GM12878 (cell line): Measurements from ENCODE around the gene RAD51B. TPM values are rescaled to one million over a fixed set of nuclear protein-coding genes. Genes with fewer than 3 reads are reported as not detected.

Experiments
- BACH1 ChIP-seq: fragments of 450-650 bp; IDR thresholded peaks from 2 replicates; pipeline ENCODE4 v1.6.1; 2017; ENCODE audit warnings: mild to moderate bottlenecking, borderline replicate concordance
- EP300 ChIP-seq, 2 experiments: fragments of 150-350 bp in 1 of 2; IDR thresholded peaks; 2 replicates each; pipeline ENCODE4 v1.6.1; 2011 to 2012; ENCODE audit warnings: low read depth in 2 of 2, low read length in 2 of 2, borderline replicate concordance in 1 of 2, improper control_type of control experiment in 1 of 2, inconsistent platforms in 1 of 2; ENCODE audit not compliant: control insufficient read depth in 1 of 2
- MXI1 ChIP-seq: fragments of 150-350 bp; IDR thresholded peaks from 2 replicates; pipeline ENCODE4 v1.6.1; 2011; ENCODE audit warnings: low read depth, mild to moderate bottlenecking, inconsistent platforms, low read length, improper control_type of control experiment
- POLR2AphosphoS5 ChIP-seq: IDR thresholded peaks from 2 replicates; pipeline ENCODE4 v1.6.1; 2011; ENCODE audit warnings: mild to moderate bottlenecking, low read length, inconsistent platforms
- ZNF217 ChIP-seq: fragments of 450-650 bp; IDR thresholded peaks from 2 replicates; pipeline ENCODE4 v1.6.1; 2017; ENCODE audit warnings: antibody characterized with exemption, mild to moderate bottlenecking
- ZNF274 ChIP-seq: IDR thresholded peaks from one replicate; pipeline ENCODE4 v1.8.0; 2011; ENCODE audit not compliant: insufficient read length, insufficient read depth
- polyA plus RNA-seq, 11 experiments: library from polyadenylated mRNA; depleted of rRNA in 4 of 11; unstranded in 6 of 11; stranded (reverse) in 5 of 11; fragments of >200 nt; fragmentation: Nextera tagmentation in 4 of 11; fragmentation: Illumina TruSeq in 1 of 11; extraction: Ambion mirVana in 4 of 11; extraction: Trizol in 1 of 11; gene quantifications; 1 replicate in 1 of 11; 2 replicates in 10 of 11; pipeline versions ENCODE4 v1.2.1 to v1.2.3, GENCODE V29; 2011 to 2016; ENCODE audit warnings: inconsistent platforms in 2 of 11, missing spikeins in 2 of 11, low read depth in 1 of 11
- total RNA-seq, 4 experiments: library from RNA; depleted of rRNA in 3 of 4; stranded (reverse); fragments of >200 nt in 3 of 4; fragmentation: Illumina TruSeq in 1 of 4; extraction: Trizol in 1 of 4; gene quantifications; 2 replicates each; pipeline versions ENCODE4 v1.2.1 to v1.2.3, GENCODE V29; 2013 to 2021
- TF ChIP-seq, protein P1 (sequence below): IDR thresholded peaks from 2 replicates; pipeline ENCODE4 v1.6.1; 2012; ENCODE audit warnings: improper control_type of control experiment, low read depth, low read length; ENCODE audit not compliant: insufficient replicate concordance
- TF ChIP-seq, protein P2 (sequence below): fragments of 450-650 bp; formaldehyde crosslinking; IDR thresholded peaks from 2 replicates; pipeline ENCODE4 v1.4.0; 2022; ENCODE audit warnings: mild to moderate bottlenecking, moderate library complexity
- TF ChIP-seq, protein P3 (sequence below): fragments of 450-650 bp; IDR thresholded peaks from 2 replicates; pipeline ENCODE4 v1.6.1; 2014; ENCODE audit warnings: mild to moderate bottlenecking

RAD51B gene
- total and polyA plus RNA-seq, 10 of the 15 experiments (the other 5 are each of a cell fraction or from before 2014, with no cell fraction given), result 9.8 to 26.8 (median 21.3) TPM

DNA sequence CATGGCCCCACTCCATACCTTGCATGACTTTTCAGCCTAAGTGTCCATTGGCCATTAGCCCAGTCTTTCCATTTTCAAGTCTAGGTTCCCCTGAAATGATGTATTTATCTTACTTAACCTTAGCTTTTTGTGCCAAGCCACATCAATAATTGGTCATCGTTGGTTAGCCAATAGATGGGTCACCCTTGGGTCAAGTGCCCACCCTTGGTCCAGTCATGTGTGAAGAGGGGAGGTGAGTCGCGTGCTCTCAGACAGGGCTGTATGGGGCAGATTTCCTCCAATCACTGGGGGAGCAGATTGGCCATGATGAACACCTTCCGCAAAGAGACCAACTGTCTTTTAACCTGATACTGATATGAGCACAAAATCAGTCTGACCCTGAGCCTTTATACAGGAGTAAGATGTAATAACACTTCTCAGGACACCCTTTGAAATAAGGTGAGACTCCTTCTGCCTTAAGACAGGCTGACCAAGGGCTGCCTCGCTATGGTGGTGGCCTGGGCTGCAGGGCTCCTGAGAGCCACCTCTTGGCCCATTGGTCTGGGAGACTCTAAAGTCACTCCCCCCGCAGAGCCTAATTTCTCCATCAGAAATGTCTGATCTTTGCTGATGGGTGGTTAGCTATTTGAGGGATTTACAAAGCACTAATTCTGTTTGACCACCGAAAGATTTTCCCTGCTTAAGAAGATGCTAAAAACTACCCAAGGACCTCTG, 830.1 kb downstream of the RAD51B start (continued):
- TF ChIP-seq, protein P1, sequence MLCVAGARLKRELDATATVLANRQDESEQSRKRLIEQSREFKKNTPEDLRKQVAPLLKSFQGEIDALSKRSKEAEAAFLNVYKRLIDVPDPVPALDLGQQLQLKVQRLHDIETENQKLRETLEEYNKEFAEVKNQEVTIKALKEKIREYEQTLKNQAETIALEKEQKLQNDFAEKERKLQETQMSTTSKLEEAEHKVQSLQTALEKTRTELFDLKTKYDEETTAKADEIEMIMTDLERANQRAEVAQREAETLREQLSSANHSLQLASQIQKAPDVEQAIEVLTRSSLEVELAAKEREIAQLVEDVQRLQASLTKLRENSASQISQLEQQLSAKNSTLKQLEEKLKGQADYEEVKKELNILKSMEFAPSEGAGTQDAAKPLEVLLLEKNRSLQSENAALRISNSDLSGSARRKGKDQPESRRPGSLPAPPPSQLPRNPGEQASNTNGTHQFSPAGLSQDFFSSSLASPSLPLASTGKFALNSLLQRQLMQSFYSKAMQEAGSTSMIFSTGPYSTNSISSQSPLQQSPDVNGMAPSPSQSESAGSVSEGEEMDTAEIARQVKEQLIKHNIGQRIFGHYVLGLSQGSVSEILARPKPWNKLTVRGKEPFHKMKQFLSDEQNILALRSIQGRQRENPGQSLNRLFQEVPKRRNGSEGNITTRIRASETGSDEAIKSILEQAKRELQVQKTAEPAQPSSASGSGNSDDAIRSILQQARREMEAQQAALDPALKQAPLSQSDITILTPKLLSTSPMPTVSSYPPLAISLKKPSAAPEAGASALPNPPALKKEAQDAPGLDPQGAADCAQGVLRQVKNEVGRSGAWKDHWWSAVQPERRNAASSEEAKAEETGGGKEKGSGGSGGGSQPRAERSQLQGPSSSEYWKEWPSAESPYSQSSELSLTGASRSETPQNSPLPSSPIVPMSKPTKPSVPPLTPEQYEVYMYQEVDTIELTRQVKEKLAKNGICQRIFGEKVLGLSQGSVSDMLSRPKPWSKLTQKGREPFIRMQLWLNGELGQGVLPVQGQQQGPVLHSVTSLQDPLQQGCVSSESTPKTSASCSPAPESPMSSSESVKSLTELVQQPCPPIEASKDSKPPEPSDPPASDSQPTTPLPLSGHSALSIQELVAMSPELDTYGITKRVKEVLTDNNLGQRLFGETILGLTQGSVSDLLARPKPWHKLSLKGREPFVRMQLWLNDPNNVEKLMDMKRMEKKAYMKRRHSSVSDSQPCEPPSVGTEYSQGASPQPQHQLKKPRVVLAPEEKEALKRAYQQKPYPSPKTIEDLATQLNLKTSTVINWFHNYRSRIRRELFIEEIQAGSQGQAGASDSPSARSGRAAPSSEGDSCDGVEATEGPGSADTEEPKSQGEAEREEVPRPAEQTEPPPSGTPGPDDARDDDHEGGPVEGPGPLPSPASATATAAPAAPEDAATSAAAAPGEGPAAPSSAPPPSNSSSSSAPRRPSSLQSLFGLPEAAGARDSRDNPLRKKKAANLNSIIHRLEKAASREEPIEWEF, result no peak
- TF ChIP-seq EP300 (IDR thresholded peaks at IDR 0.05; ENCODE audit: borderline replicate concordance in 1 of 2, control insufficient read depth in 1 of 2, low read depth in 2 of 2, low read length in 2 of 2) (no peak), MXI1 (no peak), POLR2AphosphoS5 (no peak), ZNF217 (no peak), ZNF274 (no peak), BACH1 (no peak)
- TF ChIP-seq, protein P2, sequence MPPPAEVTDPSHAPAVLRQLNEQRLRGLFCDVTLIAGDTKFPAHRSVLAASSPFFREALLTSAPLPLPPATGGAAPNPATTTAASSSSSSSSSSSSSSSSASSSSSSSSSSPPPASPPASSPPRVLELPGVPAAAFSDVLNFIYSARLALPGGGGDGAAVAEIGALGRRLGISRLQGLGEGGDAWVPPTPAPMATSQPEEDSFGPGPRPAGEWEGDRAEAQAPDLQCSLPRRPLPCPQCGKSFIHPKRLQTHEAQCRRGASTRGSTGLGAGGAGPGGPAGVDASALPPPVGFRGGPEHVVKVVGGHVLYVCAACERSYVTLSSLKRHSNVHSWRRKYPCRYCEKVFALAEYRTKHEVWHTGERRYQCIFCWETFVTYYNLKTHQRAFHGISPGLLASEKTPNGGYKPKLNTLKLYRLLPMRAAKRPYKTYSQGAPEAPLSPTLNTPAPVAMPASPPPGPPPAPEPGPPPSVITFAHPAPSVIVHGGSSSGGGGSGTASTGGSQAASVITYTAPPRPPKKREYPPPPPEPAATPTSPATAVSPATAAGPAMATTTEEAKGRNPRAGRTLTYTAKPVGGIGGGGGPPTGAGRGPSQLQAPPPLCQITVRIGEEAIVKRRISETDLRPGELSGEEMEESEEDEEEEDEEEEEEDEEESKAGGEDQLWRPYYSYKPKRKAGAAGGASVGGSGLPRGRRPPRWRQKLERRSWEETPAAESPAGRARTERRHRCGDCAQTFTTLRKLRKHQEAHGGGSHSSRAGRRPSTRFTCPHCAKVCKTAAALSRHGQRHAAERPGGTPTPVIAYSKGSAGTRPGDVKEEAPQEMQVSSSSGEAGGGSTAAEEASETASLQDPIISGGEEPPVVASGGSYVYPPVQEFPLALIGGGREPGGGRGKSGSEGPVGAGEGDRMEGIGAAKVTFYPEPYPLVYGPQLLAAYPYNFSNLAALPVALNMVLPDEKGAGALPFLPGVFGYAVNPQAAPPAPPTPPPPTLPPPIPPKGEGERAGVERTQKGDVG (CRISPR knock-in tag), result no peak
- TF ChIP-seq, protein P3, sequence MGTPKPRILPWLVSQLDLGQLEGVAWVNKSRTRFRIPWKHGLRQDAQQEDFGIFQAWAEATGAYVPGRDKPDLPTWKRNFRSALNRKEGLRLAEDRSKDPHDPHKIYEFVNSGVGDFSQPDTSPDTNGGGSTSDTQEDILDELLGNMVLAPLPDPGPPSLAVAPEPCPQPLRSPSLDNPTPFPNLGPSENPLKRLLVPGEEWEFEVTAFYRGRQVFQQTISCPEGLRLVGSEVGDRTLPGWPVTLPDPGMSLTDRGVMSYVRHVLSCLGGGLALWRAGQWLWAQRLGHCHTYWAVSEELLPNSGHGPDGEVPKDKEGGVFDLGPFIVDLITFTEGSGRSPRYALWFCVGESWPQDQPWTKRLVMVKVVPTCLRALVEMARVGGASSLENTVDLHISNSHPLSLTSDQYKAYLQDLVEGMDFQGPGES, result no peak
